ENCODE data around the gene GPN1. TPM values are rescaled to one million over a fixed set of nuclear protein-coding genes. Genes with fewer than 3 reads are reported as not detected.

GPN1 gene
- total and polyA plus RNA-seq, 2 experiments from 2014 or later, result 25.1 to 41.4 TPM

DNA sequence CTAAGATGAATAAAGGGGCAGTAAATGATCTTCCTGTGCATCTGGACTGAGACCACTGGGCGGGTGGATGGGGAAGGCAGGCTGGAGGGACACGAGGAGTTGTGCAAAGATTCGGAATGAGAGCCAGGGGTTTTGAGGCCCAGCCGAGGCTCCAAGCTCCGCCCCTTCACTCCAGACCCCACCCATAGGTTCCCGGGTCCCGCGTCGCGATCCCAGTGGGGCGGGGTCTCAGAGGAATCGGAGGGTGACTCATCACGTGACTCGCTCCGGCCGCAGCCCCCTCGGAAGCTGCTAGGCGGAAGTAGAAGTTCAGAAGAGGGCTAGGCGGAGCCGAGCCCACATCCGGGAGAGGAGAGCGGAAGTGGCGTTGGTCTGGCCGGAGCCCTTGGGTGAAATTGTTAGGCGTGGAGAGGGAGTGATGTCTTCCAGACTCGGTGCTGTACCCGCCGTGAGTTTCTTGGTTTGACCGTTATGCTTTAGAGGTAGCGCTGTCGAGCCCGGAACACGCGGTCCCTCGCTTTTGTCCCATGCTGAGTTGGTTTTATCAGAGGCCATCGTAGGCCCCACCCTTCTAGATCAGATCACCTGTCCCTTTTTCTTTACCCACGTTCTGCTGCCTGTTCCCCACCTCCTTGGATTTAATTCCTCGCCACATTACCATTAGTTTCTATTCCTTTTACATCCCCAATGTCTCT lies 46.0 kb upstream of the GPN1 start, which contains the start of gene ZNF512:
TSS of gene ZNF512 (plus strand) at position 348 of the 695 bp plus-strand sequence. CDS start at position 419, 71 bp downstream.
- WGBS, 2 experiments (ENCODE audit: low coverage in 1 of 2, low lambda C conversion rate in 2 of 2, missing lambda C conversion rate in 2 of 2), result 1% methylated on average over 38 of the region's 38 CpGs
- H3K4me2 ChIP-seq (ENCODE audit: unreplicated experiment), result peak within 1 kb of the TSS; percentile 99
- H3K9me2 ChIP-seq (ENCODE audit: insufficient read depth), result no peaks in the 10 kb centered on the region
- peak within 1 kb of the TSS; percentile 84 for H3K9ac ChIP-seq
- in situ Hi-C loops (cut with MboI), result no loop called here
- no peaks in the 10 kb centered on the region for H4K20me1 ChIP-seq (ENCODE audit: insufficient read depth)
- no peaks in the 10 kb centered on the region for H3K9me3 ChIP-seq (ENCODE audit: low read depth)
- no peaks in the 10 kb centered on the region for H3K36me3 ChIP-seq (ENCODE audit: low read depth)
- no peaks in the 10 kb centered on the region for H3K27me3 ChIP-seq (replicated peaks; ENCODE audit: insufficient read depth)
- peaks cover 5% of the 10 kb centered on the region for H3F3A ChIP-seq (ENCODE audit: insufficient read depth)
- TF ChIP-seq EZH2phosphoT487 (IDR thresholded peaks at IDR 0.05; ENCODE audit: insufficient read depth, low read depth) (no peak), EZH2 (IDR thresholded peaks at IDR 0.05; ENCODE audit: insufficient read depth, poor library complexity, severe bottlenecking) (no peak)
- peak within 1 kb of the TSS; percentile 99 for H3K4me3 ChIP-seq
- H2AFZ ChIP-seq, result peak within 1 kb of the TSS; percentile 89
- peaks cover 9% of the 10 kb centered on the region for H3K4me1 ChIP-seq (ENCODE audit: insufficient read depth)
- H3K27ac ChIP-seq, result peak within 1 kb of the TSS; percentile 53
- H3K79me2 ChIP-seq (ENCODE audit: insufficient read depth), result peaks cover 48% of the 10 kb centered on the region
- DNase-seq, result peak; percentile 93

DNA sequence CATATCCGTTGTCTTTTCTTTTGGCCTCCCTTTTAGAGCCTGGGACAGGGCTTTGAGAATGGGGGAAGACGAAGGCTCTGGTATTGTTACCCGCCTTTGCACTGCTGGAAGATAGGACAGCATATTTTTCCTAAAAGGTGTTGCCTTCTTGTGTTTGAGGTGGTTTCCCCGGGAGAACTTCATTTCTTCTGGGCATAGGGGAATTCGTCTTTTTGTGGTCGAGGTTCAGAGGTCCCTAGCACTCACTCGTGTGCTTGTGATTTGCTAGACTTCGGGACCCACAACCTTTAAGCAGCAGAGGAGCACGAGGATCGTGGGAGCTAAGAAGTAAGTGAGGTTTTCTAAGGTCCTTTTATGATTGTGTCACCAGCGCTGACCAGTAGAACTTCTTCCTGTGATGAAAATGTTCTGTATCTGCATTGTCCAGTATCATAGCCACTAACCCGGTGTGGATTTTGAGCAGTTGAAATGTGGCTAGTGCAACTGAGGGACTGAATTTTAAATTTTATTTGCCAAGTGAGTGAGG lies 45.4 kb upstream of the GPN1 start:
- Histone ChIP-seq H4K20me1 (ENCODE audit: insufficient read depth) (no peaks in the 10 kb centered on the region), H2AFZ (peak overlapping the region; percentile 89), H3K79me2 (ENCODE audit: insufficient read depth) (peaks cover 54% of the 10 kb centered on the region), H3K27ac (peak overlapping the region; percentile 53), H3K27me3 (replicated peaks; ENCODE audit: insufficient read depth) (no peaks in the 10 kb centered on the region), H3K4me1 (ENCODE audit: insufficient read depth) (peaks cover 9% of the 10 kb centered on the region), H3K36me3 (ENCODE audit: low read depth) (no peaks in the 10 kb centered on the region), H3K4me3 (peak overlapping the region; percentile 99), H3K9me2 (ENCODE audit: insufficient read depth) (no peaks in the 10 kb centered on the region), H3K4me2 (ENCODE audit: unreplicated experiment) (peak overlapping the region; percentile 99), H3K9me3 (ENCODE audit: low read depth) (no peaks in the 10 kb centered on the region), H3K9ac (peak overlapping the region; percentile 84), H3F3A (ENCODE audit: insufficient read depth) (peaks cover 5% of the 10 kb centered on the region)
- TF ChIP-seq EZH2 (IDR thresholded peaks at IDR 0.05; ENCODE audit: insufficient read depth, poor library complexity, severe bottlenecking) (no peak), EZH2phosphoT487 (IDR thresholded peaks at IDR 0.05; ENCODE audit: insufficient read depth, low read depth) (no peak)
- peak; percentile 50 for DNase-seq
- 12 to 13% methylated on average over 12 of the region's 12 CpGs for WGBS, 2 experiments (ENCODE audit: low coverage in 1 of 2, low lambda C conversion rate in 2 of 2, missing lambda C conversion rate in 2 of 2)
- in situ Hi-C loops (cut with MboI), result no loop called here

DNA sequence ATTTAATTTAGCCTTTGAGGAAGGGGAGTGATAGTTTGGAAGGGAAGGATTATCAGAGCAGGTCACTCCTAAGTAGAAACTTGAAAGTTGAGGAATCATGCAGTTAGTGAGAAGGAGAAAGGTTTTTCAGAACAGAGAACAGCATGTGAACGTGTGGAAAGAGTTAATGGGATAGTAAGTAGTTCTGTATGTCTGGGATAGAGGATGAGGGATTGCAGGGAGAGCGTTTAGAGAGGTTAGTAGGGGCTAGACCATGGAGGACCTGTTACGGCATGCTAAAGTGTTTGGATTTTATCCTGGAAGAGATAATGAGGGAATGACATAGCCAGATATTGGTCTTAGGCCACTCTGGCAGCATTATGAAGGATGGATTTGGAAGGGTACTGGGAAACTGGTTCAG lies 44.3 kb upstream of the GPN1 start:
- peak overlapping the region; percentile 99 for H3K4me3 ChIP-seq
- in situ Hi-C loops (cut with MboI), result no loop called here
- TF ChIP-seq EZH2phosphoT487 (IDR thresholded peaks at IDR 0.05; ENCODE audit: insufficient read depth, low read depth) (no peak), EZH2 (IDR thresholded peaks at IDR 0.05; ENCODE audit: insufficient read depth, poor library complexity, severe bottlenecking) (no peak)

DNA sequence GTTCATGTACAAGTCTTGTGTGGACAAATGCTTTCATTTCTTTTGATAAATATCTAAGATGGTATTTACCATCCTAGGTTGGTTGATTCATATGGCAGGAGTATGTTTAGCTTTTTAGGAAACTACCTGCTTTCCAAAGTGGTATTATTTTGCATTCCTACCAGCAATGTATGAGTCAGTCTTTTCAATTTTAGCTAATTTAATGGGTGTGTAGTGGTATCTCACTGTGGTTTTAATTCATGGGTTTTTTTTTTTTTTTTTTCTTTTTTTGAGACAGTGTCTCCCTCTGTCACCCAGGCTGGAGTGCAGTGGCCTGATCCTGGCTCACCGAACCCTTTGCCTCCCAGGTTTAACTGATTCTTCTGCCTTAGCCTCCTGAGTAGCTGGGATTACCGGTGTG lies 41.8 kb upstream of the GPN1 start:
- no peaks in the 10 kb centered on the region for H4K20me1 ChIP-seq (ENCODE audit: insufficient read depth)
- H3K27ac ChIP-seq, result no peak overlapping the region
- peaks cover 9% of the 10 kb centered on the region for H3K4me1 ChIP-seq (ENCODE audit: insufficient read depth)
- no peaks in the 10 kb centered on the region for H3K36me3 ChIP-seq (ENCODE audit: low read depth)
- in situ Hi-C loops (cut with MboI), result no loop called here
- 95 to 98% methylated on average over 2 of the region's 2 CpGs for WGBS, 2 experiments (ENCODE audit: low coverage in 1 of 2, low lambda C conversion rate in 2 of 2, missing lambda C conversion rate in 2 of 2)
- H3K79me2 ChIP-seq (ENCODE audit: insufficient read depth), result peaks cover 89% of the 10 kb centered on the region
- peaks cover 5% of the 10 kb centered on the region for H3F3A ChIP-seq (ENCODE audit: insufficient read depth)
- no peaks in the 10 kb centered on the region for H3K27me3 ChIP-seq (replicated peaks; ENCODE audit: insufficient read depth)
- no peaks in the 10 kb centered on the region for H3K9me3 ChIP-seq (ENCODE audit: low read depth)
- no peak overlapping the region for H3K9ac ChIP-seq
- TF ChIP-seq EZH2 (IDR thresholded peaks at IDR 0.05; ENCODE audit: insufficient read depth, poor library complexity, severe bottlenecking), result no peak
- no peak for TF ChIP-seq EZH2phosphoT487 (IDR thresholded peaks at IDR 0.05; ENCODE audit: insufficient read depth, low read depth)
- H3K4me2 ChIP-seq (ENCODE audit: unreplicated experiment), result no peak overlapping the region
- no peak for DNase-seq
- no peaks in the 10 kb centered on the region for H3K9me2 ChIP-seq (ENCODE audit: insufficient read depth)
- H2AFZ ChIP-seq, result no peak overlapping the region
- H3K4me3 ChIP-seq, result no peak overlapping the region

More for the DNA sequence above, 44.3 kb upstream of the GPN1 start:
- Histone ChIP-seq H4K20me1 (ENCODE audit: insufficient read depth) (no peaks in the 10 kb centered on the region), H2AFZ (no peak overlapping the region), H3K9me3 (ENCODE audit: low read depth) (no peaks in the 10 kb centered on the region), H3K27ac (no peak overlapping the region), H3K79me2 (ENCODE audit: insufficient read depth) (peaks cover 65% of the 10 kb centered on the region), H3K36me3 (ENCODE audit: low read depth) (no peaks in the 10 kb centered on the region), H3K9ac (no peak overlapping the region), H3K27me3 (replicated peaks; ENCODE audit: insufficient read depth) (no peaks in the 10 kb centered on the region), H3K9me2 (ENCODE audit: insufficient read depth) (no peaks in the 10 kb centered on the region), H3F3A (ENCODE audit: insufficient read depth) (peaks cover 5% of the 10 kb centered on the region), H3K4me1 (ENCODE audit: insufficient read depth) (peaks cover 9% of the 10 kb centered on the region), H3K4me2 (ENCODE audit: unreplicated experiment) (peak overlapping the region; percentile 99)
- WGBS, 2 experiments (ENCODE audit: low coverage in 1 of 2, low lambda C conversion rate in 2 of 2, missing lambda C conversion rate in 2 of 2), result 94 to 98% methylated on average over 3 of the region's 3 CpGs
- no peak for DNase-seq
